Prostate gland (tissue), 2 donors: ENCODE measurements around the gene GRAMD1A. TPM values are rescaled to one million over a fixed set of nuclear protein-coding genes. Genes with fewer than 3 reads are reported as not detected.

Experiments
- DNase-seq: peaks from one replicate; pipeline ENCODE4 v3.0.0-alpha.2; 2019; ENCODE audit warnings: low spot score
- H3K27ac ChIP-seq, 2 donors: fragments of 200-600 bp; sonication (generic); 2 replicates each; pipeline ENCODE4 v1.5.1; 2017 to 2019
- H3K27me3 ChIP-seq: fragments of 200-600 bp; sonication (generic); replicated peaks from 2 replicates; pipeline ENCODE4 v1.5.1; 2019; ENCODE audit not compliant: insufficient read depth
- H3K36me3 ChIP-seq, 2 donors: fragments of 200-600 bp; sonication (generic); 1 replicate in 1 of 2; 2 replicates in 1 of 2; pipeline versions ENCODE4 v1.5.1 to v1.8.1; 2017 to 2019
- H3K4me1 ChIP-seq: fragments of 200-600 bp; sonication (generic); replicated peaks from 2 replicates; pipeline ENCODE4 v1.5.1; 2019
- H3K4me3 ChIP-seq, 2 donors: fragments of 200-600 bp; sonication (generic); 2 replicates each; pipeline ENCODE4 v1.5.1; 2017 to 2019
- H3K9me3 ChIP-seq: fragments of 200-600 bp; sonication (generic); 2 replicates; pipeline ENCODE4 v1.5.1; 2017
- POLR2A ChIP-seq: fragments of 450-650 bp; IDR thresholded peaks from one replicate; pipeline ENCODE4 v1.6.1; 2016; ENCODE audit warnings: antibody characterized with exemption, mild to moderate bottlenecking
- POLR2AphosphoS5 ChIP-seq: sonication (generic); formaldehyde crosslinking; IDR thresholded peaks from one replicate; pipeline ENCODE4 v1.6.1; 2017; ENCODE audit warnings: antibody characterized with exemption
- WGBS: methylation state at CpG from one replicate; pipeline ENCODE4 v1.1.5; 2018; 5-methylcytosine and 5-hydroxymethylcytosine counted together
- intact Hi-C: fragments of 100-400 bp; cut with DNase I; formaldehyde crosslinking; loops from one replicate; pipeline ENCODE4 v1.14.2; 2022
- total RNA-seq, 2 donors: library from RNA; depleted of rRNA; stranded (reverse); fragments of >200 nt; gene quantifications; one replicate each; pipeline ENCODE4 v1.1.0, GENCODE V29; 2016
- TF ChIP-seq, protein P1 (sequence below), 4 experiments: fragments of 200-600 bp in 2 of 4; fragments of 450-650 bp in 2 of 4; sonication (generic) in 2 of 4; IDR thresholded peaks; 1 replicate in 3 of 4; 2 replicates in 1 of 4; pipeline ENCODE4 v1.5.1; 2016 to 2019; ENCODE audit warnings: antibody characterized with exemption in 4 of 4, mild to moderate bottlenecking in 2 of 4, moderate library complexity in 2 of 4

GRAMD1A gene
- total RNA-seq, 2 donors from 2014 or later, result 32.2 to 120 TPM

DNA sequence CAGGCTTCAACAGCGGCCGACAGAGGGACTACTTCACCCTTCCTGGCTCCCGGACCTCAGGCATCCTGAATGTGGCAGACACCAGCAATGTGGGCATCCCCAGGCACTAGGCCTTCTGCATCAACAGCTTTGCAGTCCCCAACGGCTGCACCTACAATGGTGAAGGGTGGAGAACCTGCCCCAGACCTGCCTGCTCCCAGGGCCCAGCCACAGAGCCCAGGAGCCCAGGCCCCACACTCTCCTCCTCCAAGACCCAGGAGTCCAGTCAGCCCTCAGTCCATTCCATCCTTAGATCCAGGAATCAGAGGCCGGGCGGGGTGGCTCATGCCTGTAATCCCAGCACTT, 75.9 kb downstream of the GRAMD1A start:
- intact Hi-C loops, result no loop called here

More for the DNA sequence above, 75.9 kb downstream of the GRAMD1A start:
- no peak overlapping the region for H3K27ac ChIP-seq
- H3K4me1 ChIP-seq, result no peaks in the 10 kb centered on the region
- DNase-seq, result no peak
- H3K36me3 ChIP-seq, result no peaks in the 10 kb centered on the region
- no peak overlapping the region for H3K4me3 ChIP-seq
- H3K9me3 ChIP-seq, result no peaks in the 10 kb centered on the region
- H3K27me3 ChIP-seq, result no peaks in the 10 kb centered on the region
- TF ChIP-seq, protein P1, sequence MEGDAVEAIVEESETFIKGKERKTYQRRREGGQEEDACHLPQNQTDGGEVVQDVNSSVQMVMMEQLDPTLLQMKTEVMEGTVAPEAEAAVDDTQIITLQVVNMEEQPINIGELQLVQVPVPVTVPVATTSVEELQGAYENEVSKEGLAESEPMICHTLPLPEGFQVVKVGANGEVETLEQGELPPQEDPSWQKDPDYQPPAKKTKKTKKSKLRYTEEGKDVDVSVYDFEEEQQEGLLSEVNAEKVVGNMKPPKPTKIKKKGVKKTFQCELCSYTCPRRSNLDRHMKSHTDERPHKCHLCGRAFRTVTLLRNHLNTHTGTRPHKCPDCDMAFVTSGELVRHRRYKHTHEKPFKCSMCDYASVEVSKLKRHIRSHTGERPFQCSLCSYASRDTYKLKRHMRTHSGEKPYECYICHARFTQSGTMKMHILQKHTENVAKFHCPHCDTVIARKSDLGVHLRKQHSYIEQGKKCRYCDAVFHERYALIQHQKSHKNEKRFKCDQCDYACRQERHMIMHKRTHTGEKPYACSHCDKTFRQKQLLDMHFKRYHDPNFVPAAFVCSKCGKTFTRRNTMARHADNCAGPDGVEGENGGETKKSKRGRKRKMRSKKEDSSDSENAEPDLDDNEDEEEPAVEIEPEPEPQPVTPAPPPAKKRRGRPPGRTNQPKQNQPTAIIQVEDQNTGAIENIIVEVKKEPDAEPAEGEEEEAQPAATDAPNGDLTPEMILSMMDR (IDR thresholded peaks at IDR 0.05), result no peak
- TF ChIP-seq POLR2AphosphoS5 (no peak), POLR2A (no peak)
- WGBS, result 85% methylated on average over 6 of the region's 6 CpGs

Other genes starting within 250 kb of the GRAMD1A start
- 10 to 100 TPM; 14.8 to 19.3 TPM for gene ZNF599, start 227.1 kb upstream of the GRAMD1A start, total RNA-seq
- 1 to 10 TPM; 2.3 to 7.2 TPM for gene ZNF30, start 73.4 kb upstream of the GRAMD1A start, total RNA-seq
- 1 to 10 TPM; 8.2 to 9.3 TPM for gene ZNF792, start 36.1 kb upstream of the GRAMD1A start, total RNA-seq
- 10 to 100 TPM in 1 of 2 donors, 1 to 10 TPM in 1; 9.7 to 10.6 TPM for gene SCN1B, start 30.1 kb downstream of the GRAMD1A start, total RNA-seq
- 10 to 100 TPM; 14.8 to 22.6 TPM for gene HPN, start 41.4 kb downstream of the GRAMD1A start, total RNA-seq
- gene FXYD3, start 115.5 kb downstream of the GRAMD1A start, total RNA-seq, result 1,000 to 10,000 TPM in 1 of 2 donors, 100 to 1,000 TPM in 1; 365 to 1,352 TPM
- 10 to 100 TPM in 1 of 2 donors, 1 to 10 TPM in 1; 9.1 to 16.3 TPM for gene LGI4, start 134.7 kb downstream of the GRAMD1A start, total RNA-seq
- 10 to 100 TPM; 15.9 to 30.6 TPM for gene FXYD1, start 138.5 kb downstream of the GRAMD1A start, total RNA-seq
- not detected for gene FXYD7, start 142.9 kb downstream of the GRAMD1A start, total RNA-seq
- gene FXYD5, start 154.4 kb downstream of the GRAMD1A start, total RNA-seq, result 10 to 100 TPM; 18.8 to 43.2 TPM
- 1 to 10 TPM in 1 of 2 donors, not detected in 1; 1.1 TPM for gene FAM187B, start 228.4 kb downstream of the GRAMD1A start, total RNA-seq
- gene LSR, start 248.7 kb downstream of the GRAMD1A start, total RNA-seq, result 100 to 1,000 TPM; 119 to 202 TPM